Inflammatory macrophage treated with lipopolysaccharide for 4 hours (primary cell): ENCODE data around the gene EDARADD.
A peak's percentile ranks its signal among the peaks of the same experiment; 100 is the strongest.

ENCODE experiments used
- DNase-seq: peaks from one replicate; pipeline ENCODE4 v3.0.0-alpha.2; 2020

The EDARADD gene

DNA sequence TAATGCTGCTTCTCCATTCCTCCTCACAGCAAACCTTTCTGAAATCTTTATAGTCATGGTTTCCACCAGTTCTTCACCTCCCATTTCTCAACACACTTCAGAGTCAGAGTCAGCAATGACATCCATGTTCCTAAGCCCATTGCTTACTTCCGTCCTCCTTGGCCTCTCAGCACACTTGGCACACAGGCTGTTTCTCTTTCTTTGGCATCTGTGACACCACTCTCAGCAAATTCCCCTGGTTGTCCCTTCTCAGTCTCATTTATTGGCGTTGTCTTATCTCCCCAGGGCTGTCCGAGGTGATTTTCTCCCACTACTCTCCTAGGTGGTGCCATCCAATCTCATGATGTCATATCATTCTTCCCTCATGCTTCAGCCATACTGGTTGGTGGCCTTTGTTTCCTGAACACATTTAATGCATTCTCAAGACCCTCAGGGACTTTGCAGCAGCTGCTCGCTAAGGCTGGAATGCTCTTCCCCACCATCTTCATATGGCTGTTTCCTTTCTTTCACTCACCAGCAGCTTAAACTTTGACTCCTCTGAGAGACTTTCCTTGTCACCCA lies 126.4 kb downstream of the EDARADD start:
- no peak for DNase-seq

DNA sequence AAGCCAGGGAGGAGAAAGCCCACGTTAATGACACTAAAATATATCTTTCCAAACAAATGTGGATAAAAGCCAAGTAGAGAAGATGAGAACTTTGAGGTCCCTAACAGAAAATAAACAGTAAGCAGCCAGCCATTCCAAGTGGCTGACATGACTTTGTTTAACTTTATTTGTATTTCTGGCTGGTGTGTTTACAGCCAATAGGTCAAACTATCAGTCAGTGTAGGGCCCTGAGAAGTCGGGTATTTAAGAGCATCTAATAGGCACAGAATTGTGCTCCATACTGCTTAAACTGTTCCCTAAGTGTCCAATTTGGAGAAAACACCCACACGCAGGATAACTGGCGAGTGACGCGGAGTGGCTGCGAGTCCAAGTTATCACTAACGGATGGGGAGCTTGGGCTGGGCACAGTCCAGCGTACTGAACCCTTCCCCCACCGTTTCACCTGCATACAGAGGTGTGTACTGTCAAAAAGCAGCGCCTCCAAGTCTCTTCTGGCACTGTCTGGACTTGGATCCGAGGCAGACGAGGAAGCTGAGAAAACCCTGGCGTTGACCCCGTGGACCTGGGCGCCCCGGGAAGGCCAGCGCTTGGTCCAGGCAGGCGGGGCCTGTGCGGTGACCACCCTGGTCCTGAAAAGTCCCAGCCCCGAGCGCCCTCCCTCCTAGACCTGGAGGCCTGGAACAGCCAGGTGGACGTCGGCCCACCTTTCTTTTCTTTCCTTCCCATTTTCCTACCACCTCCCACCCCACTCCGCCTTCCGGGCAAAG lies 129.0 kb downstream of the EDARADD start:
- no peak for DNase-seq

DNA sequence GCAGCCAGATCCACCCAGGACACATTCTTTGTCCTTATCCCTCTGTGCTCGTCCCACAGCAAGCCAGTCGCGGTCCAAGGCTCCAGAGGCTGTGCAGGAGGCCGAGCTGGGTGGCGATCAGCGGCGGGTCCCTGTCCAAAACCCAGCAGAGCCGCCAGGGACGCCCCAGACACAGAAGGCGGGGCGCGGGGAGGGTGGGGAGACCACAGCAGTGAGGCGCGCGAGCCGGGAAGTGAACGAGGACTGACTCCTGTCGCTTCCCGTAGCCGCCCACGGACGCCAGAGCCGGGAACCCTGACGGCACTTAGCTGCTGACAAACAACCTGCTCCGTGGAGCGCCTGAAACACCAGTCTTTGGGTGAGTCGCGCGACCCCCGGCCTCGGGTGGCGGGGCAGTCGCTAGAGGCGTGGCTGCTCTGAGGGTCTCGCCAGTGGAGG lies 129.6 kb downstream of the EDARADD start, which contains the start of gene LGALS8:
Gene LGALS8 (plus strand): TSS at position 279 of the 438 bp plus-strand sequence. CDS start 2,089 bp downstream, outside the sequence.
- DNase-seq: peak; percentile 93

DNA sequence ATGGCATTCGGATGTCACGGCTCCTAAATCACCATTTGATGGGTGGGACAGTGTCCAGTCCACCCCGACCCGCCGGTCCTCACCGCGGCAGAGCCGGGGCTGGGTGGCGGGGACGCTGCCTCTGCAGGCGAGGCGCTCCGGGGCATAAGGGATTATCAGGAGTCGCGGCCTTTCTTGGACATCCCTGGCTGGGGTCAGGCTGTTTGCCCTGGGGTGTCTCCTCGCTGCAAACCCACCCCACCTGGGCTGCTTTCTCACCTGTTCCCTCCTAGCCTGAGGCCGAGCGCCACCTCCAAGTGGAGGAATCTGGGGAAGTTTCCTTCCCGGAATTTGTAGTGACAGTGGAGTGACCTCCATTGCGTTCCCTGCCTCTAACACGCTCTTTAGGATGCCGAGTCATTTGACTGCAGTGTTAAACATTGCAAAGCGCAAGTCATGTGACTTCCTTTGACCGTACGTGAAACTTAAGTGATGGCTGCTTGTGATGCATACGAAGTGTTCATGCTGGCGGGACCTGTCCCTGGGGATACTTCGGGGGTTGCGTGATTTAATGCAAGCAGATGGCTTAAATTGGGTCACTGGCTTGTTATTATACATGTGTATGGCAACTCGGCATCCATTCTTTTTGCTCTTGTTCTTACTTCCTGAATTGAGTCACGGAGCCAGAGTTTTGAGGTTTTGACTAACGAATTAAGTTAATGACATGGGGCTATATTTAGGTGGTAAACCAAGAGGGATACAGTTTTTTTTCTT lies 130.2 kb downstream of the EDARADD start:
- peak; percentile 92 for DNase-seq

DNA sequence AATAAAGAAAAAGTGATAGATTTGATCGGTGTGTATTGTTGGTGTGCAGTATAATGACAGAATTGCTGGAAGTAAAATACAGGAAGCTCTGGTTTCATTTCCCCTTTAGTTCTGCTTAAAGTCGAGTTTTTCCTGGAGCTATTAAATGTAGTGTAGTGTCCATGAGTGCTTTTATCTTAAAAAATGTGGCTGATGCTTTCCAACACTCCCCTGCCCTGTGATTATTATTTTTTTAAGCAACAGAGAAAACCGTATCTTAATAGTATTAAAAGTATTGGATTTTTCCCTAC lies 130.8 kb downstream of the EDARADD start:
- peak; percentile 73 for DNase-seq

DNA sequence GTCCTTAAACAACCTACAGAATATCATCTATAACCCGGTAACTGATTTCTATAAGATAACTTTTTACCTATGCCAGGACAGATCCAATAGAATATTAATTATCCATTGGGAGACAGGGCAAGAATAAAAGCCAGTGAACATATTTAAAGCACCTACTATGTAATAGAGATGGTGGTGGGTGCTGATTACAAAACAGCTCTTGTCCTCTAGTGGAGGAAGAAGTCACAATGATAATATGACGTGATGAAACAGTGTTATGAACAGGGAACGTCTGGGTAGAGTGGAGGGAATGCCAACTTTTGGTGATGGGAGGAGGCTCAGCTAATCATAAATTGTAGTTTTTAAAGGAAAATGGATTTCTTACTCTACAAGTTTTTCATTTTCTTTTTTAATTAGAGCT lies 132.0 kb downstream of the EDARADD start:
- peak; percentile 4 for DNase-seq

DNA sequence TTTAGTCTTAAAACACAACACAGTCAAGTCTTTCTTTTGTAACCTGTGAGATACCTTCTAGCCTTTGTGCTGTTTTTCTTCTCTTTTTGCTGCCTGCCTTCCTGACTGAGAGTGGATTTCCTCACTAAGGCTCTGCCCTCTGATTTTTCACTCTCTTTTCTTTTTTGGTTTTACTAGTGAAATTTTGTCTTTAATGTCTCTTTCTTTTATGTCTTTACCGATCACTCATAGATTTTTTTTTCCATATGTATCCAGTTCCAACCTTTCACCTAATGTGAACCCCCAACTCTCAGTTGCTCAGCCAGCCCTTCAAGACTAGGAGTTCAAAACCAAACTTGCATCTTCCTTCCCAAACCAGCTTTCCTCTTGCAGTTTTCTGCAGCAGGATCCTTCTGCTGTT lies 136.2 kb downstream of the EDARADD start:
- DNase-seq: no peak

DNA sequence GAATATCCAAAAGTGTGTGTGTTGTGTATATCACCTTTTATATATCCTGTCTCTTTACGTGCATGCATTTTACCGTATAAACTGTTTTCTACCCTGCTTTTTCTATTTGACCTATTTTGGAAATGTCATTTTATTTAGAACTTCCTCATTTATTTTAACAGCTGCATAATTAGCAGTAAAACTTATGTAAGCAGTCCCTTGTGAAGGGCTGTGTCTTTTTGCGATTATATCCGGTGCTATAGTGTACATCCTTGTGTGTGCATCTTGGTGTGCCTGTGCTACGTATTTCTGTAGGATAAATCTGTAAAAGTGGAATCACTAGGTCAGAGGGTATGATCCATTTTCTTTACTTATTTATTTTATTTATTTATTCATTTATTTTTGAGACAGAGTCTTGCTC lies 136.9 kb downstream of the EDARADD start:
- peak; percentile 25 for DNase-seq

DNA sequence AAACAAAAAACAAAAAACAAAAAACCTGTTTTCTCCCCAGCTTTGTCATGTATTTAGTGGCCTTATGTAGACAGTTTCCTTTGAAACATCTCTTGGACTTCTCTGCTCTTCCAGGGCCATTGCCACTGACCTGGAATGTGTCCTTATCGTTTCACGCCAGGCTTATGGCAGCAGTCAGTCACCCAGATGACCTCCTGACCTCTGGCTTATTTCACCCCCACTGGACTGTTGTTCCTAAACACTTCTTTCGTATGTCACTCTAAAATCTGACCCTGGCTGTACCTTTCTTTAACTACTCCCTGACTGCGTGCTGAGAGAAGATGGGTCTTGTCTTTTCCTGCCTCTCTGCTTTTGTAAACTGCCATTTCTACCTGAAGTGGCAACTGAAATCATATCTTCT lies 138.8 kb downstream of the EDARADD start:
- DNase-seq: no peak

DNA sequence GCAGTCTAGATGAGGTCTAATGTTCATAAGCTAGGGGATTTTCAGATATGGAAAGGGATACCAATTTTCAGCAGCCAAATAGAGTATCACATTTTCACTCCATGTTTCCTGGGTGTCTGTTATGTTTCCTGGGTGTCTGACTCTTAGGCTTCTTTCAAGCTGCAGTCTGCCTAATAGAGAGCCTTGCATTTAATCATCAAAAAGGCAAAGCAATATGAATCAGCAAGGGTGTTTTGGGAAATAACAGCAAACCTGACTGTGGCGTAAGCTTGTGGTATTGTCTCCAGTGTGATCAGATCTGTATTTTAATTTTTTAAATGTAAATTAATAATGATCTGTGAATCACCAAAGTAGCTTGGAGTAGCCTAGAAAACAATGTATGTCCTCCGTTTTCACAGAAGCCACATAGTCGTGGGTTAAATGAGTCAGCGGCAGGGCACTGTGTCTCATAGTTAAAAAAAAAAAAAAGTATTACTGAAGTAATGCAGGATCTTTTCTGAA lies 140.1 kb downstream of the EDARADD start:
- DNase-seq: peak; percentile 24
